Muscle of arm (tissue), 12 donors: Measurements from ENCODE around the gene DENND1B. TPM values are rescaled to one million over a fixed set of nuclear protein-coding genes. Genes with fewer than 3 reads are reported as not detected.
"Not testable (repeated sequence)": the region's sequence is repeated elsewhere in the genome, so short reads cannot be mapped to it uniquely, and the experiment has no call there.

Source experiments
- DNase-seq: peaks from one replicate; pipeline ENCODE4 v3.0.0-alpha.2; 2013
- polyA plus RNA-seq, 12 donors: library from polyadenylated mRNA; unstranded; fragments of 120-200 nt; gene quantifications; one replicate each; pipeline ENCODE4 v1.2.1, GENCODE V29; 2013; ENCODE audit not compliant: insufficient read length in 12 of 12

DENND1B gene
- polyA plus RNA-seq, 12 donors = 3.6 to 7.2 (median 5.3) TPM; not detected in 1

- DNase-seq = no peak
Observed at GRCh38 chr1:197553281-197553680, 222.0 kb downstream of the DENND1B start.

- DNase-seq = no peak
Observed at GRCh38 chr1:197546989-197547388, 228.3 kb downstream of the DENND1B start.

- DNase-seq = no peak
Observed at GRCh38 chr1:197544553-197544952, 230.7 kb downstream of the DENND1B start.

- DNase-seq = no peak
Observed at GRCh38 chr1:197544130-197544529, 231.2 kb downstream of the DENND1B start.

GRCh38 chr1:197541411-197541810, 233.9 kb downstream of the DENND1B start:
- DNase-seq = no peak

GRCh38 chr1:197526736-197527371, 248.4 kb downstream of the DENND1B start:
- peak; percentile 14 for DNase-seq

GRCh38 chr1:197521118-197521739, 254.1 kb downstream of the DENND1B start:
- peak; percentile 11 for DNase-seq

GRCh38 chr1:197519741-197520334, 255.4 kb downstream of the DENND1B start:
- DNase-seq = no peak

GRCh38 chr1:197515421-197515820, 259.9 kb downstream of the DENND1B start:
- DNase-seq = no peak

- DNase-seq = no peak
Observed at GRCh38 chr1:197510691-197511378, 264.4 kb downstream of the DENND1B start.

- DNase-seq = no peak
Observed at GRCh38 chr1:197496722-197497121, 278.6 kb downstream of the DENND1B start.

- not testable (repeated sequence) for DNase-seq
Observed at GRCh38 chr1:197491505-197491904, 283.8 kb downstream of the DENND1B start.

GRCh38 chr1:197486946-197487345, 288.3 kb downstream of the DENND1B start:
- DNase-seq = no peak

GRCh38 chr1:197485790-197486189, 289.5 kb downstream of the DENND1B start:
- no peak for DNase-seq

- DNase-seq = no peak
Observed at GRCh38 chr1:197481101-197481500, 294.2 kb downstream of the DENND1B start.

GRCh38 chr1:197480446-197480845, 294.8 kb downstream of the DENND1B start:
- no peak for DNase-seq

- DNase-seq = no peak
Observed at GRCh38 chr1:197472141-197472540, 303.1 kb downstream of the DENND1B start.

- DNase-seq = peak; percentile 48
Observed at GRCh38 chr1:197471248-197471985, 303.9 kb downstream of the DENND1B start.

GRCh38 chr1:197470330-197470729, 304.9 kb downstream of the DENND1B start:
- no peak for DNase-seq

GRCh38 chr1:197469620-197470210, 305.6 kb downstream of the DENND1B start:
- DNase-seq = no peak

GRCh38 chr1:197468543-197469175, 306.6 kb downstream of the DENND1B start:
- DNase-seq = no peak
